Limb (tissue), 2 donors: ENCODE data around the gene CHST12.

Experiments used
- DNase-seq, 2 donors: peaks; one replicate each; pipeline ENCODE4 v3.0.0-alpha.2; 2016; ENCODE audit errors: extremely low spot score in 2 of 2

The CHST12 gene

DNA sequence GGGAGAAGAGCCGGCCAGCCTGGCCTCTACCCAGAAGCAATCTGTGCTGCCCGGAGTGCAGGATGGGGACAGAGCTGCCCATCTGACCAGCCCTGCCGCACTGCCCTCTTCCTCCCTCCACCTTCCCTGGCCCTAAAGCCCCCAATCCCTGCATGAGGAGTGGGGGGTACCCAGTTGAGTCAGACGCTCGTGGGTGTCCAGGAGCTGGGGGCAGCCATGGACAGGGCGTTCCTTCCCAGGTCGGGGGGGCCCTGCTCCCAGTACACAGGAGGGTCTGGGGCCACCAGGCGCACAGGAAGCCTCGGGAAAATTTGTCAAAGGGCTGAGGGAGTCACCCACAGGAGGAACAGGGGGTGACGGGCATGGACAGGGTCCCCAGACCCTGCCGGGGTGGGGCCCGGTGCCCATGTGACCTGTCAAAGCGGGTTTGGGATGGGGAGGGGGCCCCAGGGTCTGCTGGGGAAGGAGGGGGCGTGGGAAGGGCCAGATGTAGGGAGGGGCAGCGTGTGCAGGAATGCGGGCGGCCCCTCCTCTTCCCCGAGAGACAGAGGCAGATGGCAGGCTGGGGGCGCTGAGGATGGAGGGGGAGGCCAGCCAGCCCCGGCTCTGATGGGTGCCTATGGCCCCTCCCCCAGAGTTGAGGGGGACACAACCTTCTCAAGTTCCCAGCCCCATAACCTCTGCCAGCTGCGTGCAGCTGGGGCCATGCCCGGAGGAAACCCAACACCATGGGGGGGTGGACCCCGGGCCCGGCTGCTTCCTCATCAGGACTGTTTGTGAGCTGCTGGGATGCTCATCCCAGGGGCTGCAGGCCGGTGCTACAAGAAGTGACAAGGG, 94.3 kb downstream of the CHST12 start:
- peak; percentile 79 to 87 for DNase-seq
